HG02840 (cell line): ENCODE data around the gene ELFN1.
"Not testable (repeated sequence)": the region's sequence is repeated elsewhere in the genome, so short reads cannot be mapped to it uniquely, and the experiment has no call there.

ENCODE experiments used
- ATAC-seq: cut with Tn5 transposase; IDR thresholded peaks from one replicate; pipeline ENCODE4 v1.9.1; 2021; ENCODE audit warnings: mild to moderate bottlenecking, moderate library complexity, moderate number of reproducible peaks; ENCODE audit not compliant: unreplicated experiment, low FRiP score

ELFN1 gene

GRCh38 chr7:1749864-1750466 is 79.9 kb downstream of the ELFN1 start:
- ATAC-seq = no peak

GRCh38 chr7:1750541-1751021 is 80.5 kb downstream of the ELFN1 start:
- no peak for ATAC-seq

- ATAC-seq = no peak
These were observed 82.0 kb downstream of the ELFN1 start for GRCh38 chr7:1752111-1752510.

GRCh38 chr7:1752771-1753563 is 82.9 kb downstream of the ELFN1 start:
- no peak for ATAC-seq

- ATAC-seq = no peak
These were observed 83.4 kb downstream of the ELFN1 start for GRCh38 chr7:1753564-1753867.

- ATAC-seq = no peak
These were observed 84.3 kb downstream of the ELFN1 start for GRCh38 chr7:1754345-1754908.

- ATAC-seq = no peak
These were observed 85.9 kb downstream of the ELFN1 start for GRCh38 chr7:1755783-1756625.

GRCh38 chr7:1757601-1758000 is 87.5 kb downstream of the ELFN1 start:
- no peak for ATAC-seq

- no peak for ATAC-seq
These were observed 88.2 kb downstream of the ELFN1 start for GRCh38 chr7:1758028-1758858.

GRCh38 chr7:1758859-1759521 is 88.9 kb downstream of the ELFN1 start:
- no peak for ATAC-seq

- no peak for ATAC-seq
These were observed 91.0 kb downstream of the ELFN1 start for GRCh38 chr7:1761097-1761496.

- ATAC-seq = no peak
These were observed 91.7 kb downstream of the ELFN1 start for GRCh38 chr7:1761774-1762173.

GRCh38 chr7:1762238-1762945 is 92.3 kb downstream of the ELFN1 start:
- no peak for ATAC-seq

- no peak for ATAC-seq
These were observed 93.0 kb downstream of the ELFN1 start for GRCh38 chr7:1763033-1763432.

- ATAC-seq = not testable (repeated sequence)
These were observed 93.8 kb downstream of the ELFN1 start for GRCh38 chr7:1763911-1764310.

GRCh38 chr7:1765336-1765735 is 95.3 kb downstream of the ELFN1 start:
- no peak for ATAC-seq

- ATAC-seq = no peak
These were observed 97.4 kb downstream of the ELFN1 start for GRCh38 chr7:1767524-1767923.

- ATAC-seq = no peak
These were observed 98.8 kb downstream of the ELFN1 start for GRCh38 chr7:1768832-1769231.
